Hepatocyte (in vitro differentiated cells): ENCODE results near the gene SLIT1.

ENCODE experiments used
- EZH2 ChIP-seq: fragments of 200-600 bp; sonication (generic); IDR thresholded peaks from 2 replicates; pipeline ENCODE4 v1.6.1; 2016; ENCODE audit warnings: antibody characterized with exemption, mild to moderate bottlenecking, borderline replicate concordance
- EZH2phosphoT487 ChIP-seq: fragments of 200-600 bp; sonication (generic); IDR thresholded peaks from one replicate; pipeline ENCODE4 v1.6.1; 2018; ENCODE audit warnings: antibody characterized with exemption, mild to moderate bottlenecking, low read depth, moderate library complexity; ENCODE audit not compliant: unreplicated experiment, severe bottlenecking
- TF ChIP-seq, protein P1 (sequence below): fragments of 200-600 bp; sonication (generic); IDR thresholded peaks from 2 replicates; pipeline ENCODE4 v1.5.1; 2016; ENCODE audit warnings: antibody characterized with exemption, mild to moderate bottlenecking; ENCODE audit not compliant: poor library complexity

DNA sequence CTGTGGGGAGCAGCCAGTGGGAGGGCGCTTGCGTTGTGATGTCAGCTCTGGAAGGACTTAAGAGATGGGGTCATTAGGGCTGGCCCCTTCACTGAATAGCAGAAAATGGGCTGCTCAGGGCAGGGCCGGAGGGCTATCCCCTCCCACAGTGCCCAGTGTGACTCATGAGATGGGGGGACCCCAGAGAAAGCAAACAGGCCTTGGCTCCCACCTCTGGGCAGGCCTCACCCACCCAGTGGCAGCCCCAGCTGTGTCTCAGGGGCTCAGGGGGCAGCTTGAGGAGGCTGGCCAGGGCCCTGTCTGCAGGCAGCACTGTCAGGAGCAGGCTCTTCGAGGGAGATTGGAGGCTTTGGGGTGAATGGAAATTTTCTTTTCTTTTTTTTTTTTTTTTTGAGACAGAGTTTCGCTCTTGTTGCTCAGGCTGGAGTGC is 168.3 kb downstream of the SLIT1 start:
- TF ChIP-seq, protein P1, sequence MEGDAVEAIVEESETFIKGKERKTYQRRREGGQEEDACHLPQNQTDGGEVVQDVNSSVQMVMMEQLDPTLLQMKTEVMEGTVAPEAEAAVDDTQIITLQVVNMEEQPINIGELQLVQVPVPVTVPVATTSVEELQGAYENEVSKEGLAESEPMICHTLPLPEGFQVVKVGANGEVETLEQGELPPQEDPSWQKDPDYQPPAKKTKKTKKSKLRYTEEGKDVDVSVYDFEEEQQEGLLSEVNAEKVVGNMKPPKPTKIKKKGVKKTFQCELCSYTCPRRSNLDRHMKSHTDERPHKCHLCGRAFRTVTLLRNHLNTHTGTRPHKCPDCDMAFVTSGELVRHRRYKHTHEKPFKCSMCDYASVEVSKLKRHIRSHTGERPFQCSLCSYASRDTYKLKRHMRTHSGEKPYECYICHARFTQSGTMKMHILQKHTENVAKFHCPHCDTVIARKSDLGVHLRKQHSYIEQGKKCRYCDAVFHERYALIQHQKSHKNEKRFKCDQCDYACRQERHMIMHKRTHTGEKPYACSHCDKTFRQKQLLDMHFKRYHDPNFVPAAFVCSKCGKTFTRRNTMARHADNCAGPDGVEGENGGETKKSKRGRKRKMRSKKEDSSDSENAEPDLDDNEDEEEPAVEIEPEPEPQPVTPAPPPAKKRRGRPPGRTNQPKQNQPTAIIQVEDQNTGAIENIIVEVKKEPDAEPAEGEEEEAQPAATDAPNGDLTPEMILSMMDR: no peak
- TF ChIP-seq EZH2phosphoT487 (no peak), EZH2 (no peak)
